ENCODE data around the gene MARCHF9.

Gene MARCHF9

DNA sequence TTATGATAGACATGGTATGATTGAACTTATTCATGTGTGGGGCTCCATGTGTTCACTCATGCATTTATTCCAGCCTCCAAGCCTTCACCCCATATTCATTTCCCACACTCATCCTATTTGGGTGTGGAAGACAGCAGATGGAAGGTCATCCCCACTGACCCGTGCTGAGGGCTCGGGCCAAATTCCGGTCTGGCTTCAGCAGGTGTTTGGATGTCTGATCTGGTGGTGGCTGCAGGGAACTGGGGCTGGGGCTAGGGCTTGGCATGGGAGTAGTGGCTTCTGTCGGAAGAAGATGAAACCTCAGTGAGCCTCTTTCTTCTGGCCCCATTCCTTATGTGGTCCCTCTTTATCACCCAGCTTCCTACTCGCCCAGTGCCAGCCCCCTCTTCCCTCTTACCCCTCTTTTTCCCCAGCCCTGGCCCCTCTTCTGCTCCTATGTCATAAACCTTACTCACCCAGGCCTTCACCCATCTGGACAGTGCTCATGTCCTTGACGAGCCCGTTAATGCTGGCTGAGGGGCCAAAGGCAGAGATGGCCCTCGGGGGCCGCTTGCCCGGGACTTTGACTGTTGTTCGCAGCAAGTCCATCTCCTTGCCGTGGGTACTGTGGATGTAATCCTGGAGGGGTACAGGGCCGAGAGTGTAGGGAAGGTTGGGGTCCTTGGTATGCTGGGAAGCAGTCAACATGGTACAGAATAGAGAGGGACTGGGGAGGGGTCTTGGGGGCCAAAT lies 24.4 kb upstream of the MARCHF9 start:
- Mint-ChIP-seq H3K4me1 (peaks cover 12% of the 10 kb centered on the region), H3K27me3 (no peaks in the 10 kb centered on the region), H3K4me3 (no peak overlapping the region), H3K9me3 (no peaks in the 10 kb centered on the region), H3K27ac (no peak overlapping the region), H3K36me3 (peaks cover 44% of the 10 kb centered on the region)
- DNase-seq (ENCODE audit: low spot score in 2 of 2) (no peak), ATAC-seq (ENCODE audit: low read depth) (no peak)

DNA sequence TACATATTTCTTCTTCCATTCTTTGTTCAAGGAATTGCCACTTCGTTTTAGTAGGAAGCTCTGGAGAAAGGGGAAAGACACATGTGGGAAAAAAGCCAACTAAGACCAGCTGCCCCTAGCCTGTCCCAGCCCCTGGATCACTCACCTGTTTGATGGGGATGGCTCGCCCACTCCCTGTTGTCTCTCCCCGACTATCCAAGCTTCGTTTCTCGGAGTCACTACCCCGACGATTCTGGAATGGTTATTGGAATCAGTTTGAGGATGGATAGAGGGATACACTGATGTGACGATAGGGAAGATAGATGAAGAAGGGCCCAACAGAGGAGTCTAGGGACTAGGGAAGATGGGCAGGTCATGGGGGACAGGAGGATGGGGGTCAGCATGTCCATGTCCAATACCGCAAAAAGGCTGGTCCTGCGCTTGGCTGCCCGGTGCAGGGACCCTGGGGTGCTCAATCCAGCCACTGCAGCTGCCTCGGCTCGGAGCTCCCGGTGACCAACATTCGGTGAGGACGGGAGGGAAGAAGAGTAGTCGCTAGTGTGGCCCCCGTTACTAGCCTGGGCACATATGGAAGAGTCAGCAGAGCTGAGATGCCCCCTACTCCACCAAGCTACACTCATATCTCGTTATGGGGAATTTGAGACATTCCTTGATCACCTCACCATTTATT lies 23.4 kb upstream of the MARCHF9 start:
- ATAC-seq (ENCODE audit: low read depth) (no peak), DNase-seq (ENCODE audit: low spot score in 2 of 2) (no peak)
- Mint-ChIP-seq H3K27me3 (no peaks in the 10 kb centered on the region), H3K4me1 (peaks cover 11% of the 10 kb centered on the region), H3K27ac (no peak overlapping the region), H3K4me3 (no peak overlapping the region), H3K9me3 (no peaks in the 10 kb centered on the region), H3K36me3 (peaks cover 42% of the 10 kb centered on the region)

DNA sequence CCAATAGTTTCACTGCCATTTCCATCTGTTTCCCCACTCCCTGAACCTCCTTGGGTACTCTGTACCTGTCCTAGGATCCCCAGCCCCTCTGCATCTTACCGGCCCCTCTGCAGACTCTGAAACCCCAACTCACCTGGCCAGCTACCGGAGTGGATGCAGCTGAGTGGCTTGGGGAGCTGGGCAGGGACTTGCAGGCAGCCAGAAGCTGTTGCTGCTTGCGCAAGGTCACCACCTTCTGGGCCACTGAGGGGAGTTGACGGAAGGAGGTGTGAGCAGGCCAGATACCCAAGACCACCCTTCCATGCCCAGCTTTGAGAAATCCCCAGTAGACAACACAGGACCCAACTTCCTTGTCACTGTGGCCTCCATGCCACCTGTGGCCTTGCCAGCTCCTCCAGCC lies 22.6 kb upstream of the MARCHF9 start:
- Mint-ChIP-seq H3K4me3 (no peak overlapping the region), H3K9me3 (no peaks in the 10 kb centered on the region), H3K27ac (no peak overlapping the region), H3K4me1 (peaks cover 12% of the 10 kb centered on the region), H3K27me3 (no peaks in the 10 kb centered on the region), H3K36me3 (peaks cover 43% of the 10 kb centered on the region)
- DNase-seq (ENCODE audit: low spot score in 2 of 2) (no peak), ATAC-seq (ENCODE audit: low read depth) (no peak)

DNA sequence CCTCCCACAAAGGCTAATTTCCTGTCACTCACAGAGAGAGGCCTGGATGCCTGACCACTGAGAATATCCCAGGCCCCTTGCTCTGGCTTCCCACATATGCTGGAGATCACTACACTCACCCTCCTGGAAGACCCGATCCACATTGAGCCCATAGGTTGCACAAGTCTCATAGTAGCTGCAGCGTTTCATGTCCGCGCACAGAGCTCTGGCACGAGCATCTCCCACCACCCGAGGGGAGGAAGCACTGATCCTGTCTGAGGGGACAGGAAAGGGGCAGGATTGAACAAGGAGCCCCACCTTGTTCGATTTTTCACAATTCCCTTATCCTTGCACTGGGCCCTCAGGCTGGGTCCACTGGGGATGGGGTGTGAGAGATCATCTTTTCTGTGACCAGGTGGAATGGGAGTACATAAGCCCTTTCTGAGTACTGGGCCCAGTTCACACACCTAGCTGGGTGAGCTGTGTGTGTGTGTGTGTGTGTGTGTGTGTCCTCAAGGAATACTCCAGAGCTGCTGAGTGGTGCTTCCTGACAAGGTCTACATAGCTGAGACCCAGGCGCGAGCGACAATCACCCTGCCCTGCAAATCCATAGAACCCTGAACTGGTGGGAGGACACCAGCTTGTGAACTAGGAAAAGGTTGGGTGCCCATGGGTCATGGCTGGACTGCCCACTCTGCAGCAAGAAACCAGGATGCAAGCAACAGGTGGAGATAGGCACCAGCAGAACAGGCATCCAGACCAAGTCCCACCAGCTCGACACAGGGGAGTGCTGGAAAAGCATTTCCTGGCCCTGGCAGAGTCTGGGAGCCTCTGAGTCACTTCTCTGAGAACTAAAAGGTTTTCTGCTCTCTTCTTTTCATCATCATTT lies 21.9 kb upstream of the MARCHF9 start:
- no peaks in the 10 kb centered on the region for H3K27me3 Mint-ChIP-seq
- peaks cover 40% of the 10 kb centered on the region for H3K36me3 Mint-ChIP-seq
- no peaks in the 10 kb centered on the region for H3K9me3 Mint-ChIP-seq
- H3K4me3 Mint-ChIP-seq, result no peak overlapping the region
- no peak overlapping the region for H3K27ac Mint-ChIP-seq
- H3K4me1 Mint-ChIP-seq, result peaks cover 12% of the 10 kb centered on the region
- ATAC-seq (ENCODE audit: low read depth) (no peak), DNase-seq (ENCODE audit: low spot score in 2 of 2) (no peak)

DNA sequence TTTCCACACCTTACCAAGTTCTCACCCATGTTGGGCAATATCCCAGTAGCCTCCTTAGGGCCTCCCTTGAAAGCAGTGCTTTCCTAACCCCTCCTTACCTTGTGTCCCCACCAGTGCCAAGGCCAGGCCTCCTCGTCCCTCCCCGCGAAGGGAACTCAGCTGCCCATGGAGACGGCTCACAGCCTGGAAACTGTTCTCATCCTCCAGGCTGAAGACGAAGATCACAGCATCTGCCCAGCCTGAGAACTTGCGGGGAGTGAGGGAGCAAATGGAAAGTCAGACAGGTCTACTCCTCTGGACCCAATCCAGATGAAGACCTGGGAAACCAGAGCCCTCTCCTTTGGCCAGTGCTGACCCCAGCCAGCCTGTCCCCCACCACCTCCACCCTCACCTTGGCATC lies 21.0 kb upstream of the MARCHF9 start:
- Mint-ChIP-seq H3K4me3 (no peak overlapping the region), H3K9me3 (no peaks in the 10 kb centered on the region), H3K36me3 (peaks cover 34% of the 10 kb centered on the region), H3K27ac (no peak overlapping the region), H3K4me1 (peaks cover 9% of the 10 kb centered on the region), H3K27me3 (no peaks in the 10 kb centered on the region)
- ATAC-seq (ENCODE audit: low read depth), result no peak
- DNase-seq (ENCODE audit: low spot score in 2 of 2), result no peak

DNA sequence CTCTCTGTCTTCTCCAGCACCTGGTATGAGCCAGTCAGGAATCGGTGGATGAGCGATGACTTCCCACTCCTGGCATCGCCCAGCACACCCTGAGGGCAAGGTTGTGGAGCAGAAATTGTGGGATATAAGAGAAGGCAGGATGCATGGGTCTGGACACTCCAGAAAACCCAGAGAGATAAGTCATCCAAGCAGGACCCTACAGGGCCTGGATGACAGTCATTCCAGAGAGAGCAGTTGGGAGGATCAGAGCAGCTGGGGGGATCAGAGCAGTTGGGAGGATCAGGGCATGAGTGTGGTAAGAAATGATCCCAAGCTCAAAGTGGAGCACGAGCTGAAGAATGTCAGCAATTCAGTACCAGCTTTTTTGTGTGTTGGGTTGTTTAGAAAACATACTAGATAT lies 20.3 kb upstream of the MARCHF9 start:
- no peak for ATAC-seq (ENCODE audit: low read depth)
- no peak overlapping the region for H3K4me3 Mint-ChIP-seq
- no peaks in the 10 kb centered on the region for H3K27me3 Mint-ChIP-seq
- no peak for DNase-seq (ENCODE audit: low spot score in 2 of 2)
- peaks cover 10% of the 10 kb centered on the region for H3K4me1 Mint-ChIP-seq
- H3K36me3 Mint-ChIP-seq, result peaks cover 34% of the 10 kb centered on the region
- H3K9me3 Mint-ChIP-seq, result no peaks in the 10 kb centered on the region
- H3K27ac Mint-ChIP-seq, result peak overlapping the region; percentile 15

DNA sequence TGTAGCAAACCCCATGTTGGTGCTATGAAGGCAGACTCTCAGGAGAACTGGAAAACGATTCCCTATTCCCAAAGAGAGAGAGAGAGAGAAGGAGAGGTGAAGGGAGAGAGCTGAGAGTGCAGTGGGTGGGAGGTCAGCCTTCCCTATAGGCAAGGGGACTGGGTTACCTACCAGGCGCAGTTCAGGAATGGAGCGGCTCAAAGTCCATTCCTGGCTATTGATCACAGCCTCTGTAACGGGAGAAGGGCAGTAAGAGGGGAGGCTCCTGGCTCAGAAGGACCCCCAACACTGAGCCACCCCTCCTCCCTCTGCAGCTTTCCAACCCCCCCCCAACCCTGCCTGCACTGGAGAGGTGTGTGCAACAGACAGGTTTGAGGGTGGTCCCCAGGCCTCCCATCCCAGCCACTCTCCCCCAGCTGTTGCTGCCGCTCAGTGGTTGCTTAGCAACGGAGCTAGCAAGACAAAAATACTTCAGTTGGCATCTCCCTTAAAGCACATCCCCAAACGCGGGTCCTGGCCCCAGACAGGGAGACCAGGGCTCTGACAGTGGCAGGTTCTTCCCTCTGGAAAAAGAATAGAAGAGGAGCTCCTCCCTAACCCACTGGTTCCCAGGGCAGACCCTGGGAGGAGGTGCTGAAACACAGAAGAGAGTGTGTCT lies 19.6 kb upstream of the MARCHF9 start:
- ATAC-seq (ENCODE audit: low read depth), result no peak
- Mint-ChIP-seq H3K4me3 (no peak overlapping the region), H3K4me1 (peaks cover 10% of the 10 kb centered on the region), H3K36me3 (peaks cover 32% of the 10 kb centered on the region), H3K27me3 (no peaks in the 10 kb centered on the region), H3K9me3 (no peaks in the 10 kb centered on the region), H3K27ac (no peak overlapping the region)
- no peak for DNase-seq (ENCODE audit: low spot score in 2 of 2)

DNA sequence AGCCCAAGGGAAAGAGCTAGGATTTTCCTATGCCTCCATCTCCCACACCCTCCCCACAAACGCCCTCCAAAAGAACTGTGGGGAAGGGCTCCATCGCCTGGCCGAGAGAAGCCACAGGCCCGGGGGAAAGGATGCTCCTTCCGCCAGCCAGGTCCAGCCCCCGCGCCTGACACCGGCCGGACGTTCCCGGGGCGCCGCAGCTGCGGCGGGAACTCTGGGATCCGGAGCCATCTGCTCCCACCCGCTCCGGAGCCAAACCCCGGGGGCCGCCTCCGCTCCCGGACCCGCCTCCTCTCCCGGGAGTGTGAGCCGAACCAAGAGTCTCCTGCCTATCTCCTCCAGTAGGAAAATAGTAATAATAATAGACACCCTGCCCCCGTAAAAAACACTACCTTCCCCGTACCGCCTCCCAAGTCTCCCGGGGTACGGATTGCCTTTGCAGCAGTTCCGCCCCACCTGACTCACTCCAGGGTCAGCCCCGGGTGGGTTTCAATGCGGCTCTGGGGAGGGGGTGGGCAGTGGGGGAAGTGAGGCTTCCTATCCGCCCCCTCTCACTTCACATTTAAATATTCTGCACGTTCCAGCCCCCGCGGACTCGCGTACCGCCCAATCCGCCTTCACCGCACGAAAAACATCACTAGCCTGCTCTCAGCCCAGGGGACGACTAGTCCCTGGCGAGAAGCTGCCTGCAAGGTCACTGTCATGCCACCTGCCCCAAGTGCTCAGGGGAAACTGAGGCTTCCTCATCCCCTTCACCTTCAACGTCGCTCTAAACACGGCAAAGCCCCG lies 18.8 kb upstream of the MARCHF9 start:
- H3K4me3 Mint-ChIP-seq, result no peak overlapping the region
- no peaks in the 10 kb centered on the region for H3K9me3 Mint-ChIP-seq
- no peaks in the 10 kb centered on the region for H3K27me3 Mint-ChIP-seq
- peaks cover 17% of the 10 kb centered on the region for H3K4me1 Mint-ChIP-seq
- H3K27ac Mint-ChIP-seq, result peak overlapping the region; percentile 57
- DNase-seq (ENCODE audit: low spot score in 2 of 2) (no peak), ATAC-seq (ENCODE audit: low read depth) (no peak)
- peaks cover 27% of the 10 kb centered on the region for H3K36me3 Mint-ChIP-seq

DNA sequence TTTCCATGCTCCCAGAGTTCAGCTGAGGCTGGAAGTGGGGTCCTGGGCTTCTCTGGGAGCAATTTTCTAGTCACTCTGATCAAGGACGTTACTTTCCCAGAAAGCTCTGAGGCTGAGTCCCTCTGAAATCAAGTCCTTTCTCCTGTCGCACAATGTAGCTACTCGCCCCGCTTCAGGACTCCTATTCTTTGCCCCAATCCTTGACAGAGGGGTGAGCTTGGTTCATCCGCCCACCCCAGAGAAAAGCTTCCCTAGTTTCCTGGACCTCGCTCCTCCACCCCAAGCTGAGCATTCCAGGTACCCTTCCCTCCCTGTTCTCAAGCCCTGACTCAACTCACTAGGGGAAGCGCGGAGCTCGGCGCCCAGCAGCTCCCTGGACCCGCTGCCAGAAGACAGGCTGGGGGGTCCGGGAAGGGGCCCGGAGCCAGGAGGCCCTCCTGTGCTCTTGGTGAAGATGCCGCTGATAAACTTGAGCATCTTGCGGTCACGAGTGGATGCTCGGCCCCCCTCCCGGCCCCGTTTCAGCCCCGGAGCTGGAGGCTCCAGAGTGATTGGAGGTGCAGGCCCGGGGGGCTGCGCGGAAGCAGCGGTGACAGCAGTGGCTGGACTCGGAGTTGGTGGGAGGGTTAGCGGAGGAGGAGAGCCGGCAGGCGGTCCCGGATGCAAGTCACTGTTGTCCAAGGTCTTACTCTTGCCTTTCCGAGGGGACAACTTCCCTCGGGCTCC lies 18.0 kb upstream of the MARCHF9 start:
- no peak for ATAC-seq (ENCODE audit: low read depth)
- DNase-seq (ENCODE audit: low spot score in 2 of 2), result no peak
- Mint-ChIP-seq H3K4me1 (peaks cover 24% of the 10 kb centered on the region), H3K27me3 (no peaks in the 10 kb centered on the region), H3K36me3 (peaks cover 21% of the 10 kb centered on the region), H3K27ac (peak overlapping the region; percentile 57), H3K4me3 (no peak overlapping the region), H3K9me3 (no peaks in the 10 kb centered on the region)

DNA sequence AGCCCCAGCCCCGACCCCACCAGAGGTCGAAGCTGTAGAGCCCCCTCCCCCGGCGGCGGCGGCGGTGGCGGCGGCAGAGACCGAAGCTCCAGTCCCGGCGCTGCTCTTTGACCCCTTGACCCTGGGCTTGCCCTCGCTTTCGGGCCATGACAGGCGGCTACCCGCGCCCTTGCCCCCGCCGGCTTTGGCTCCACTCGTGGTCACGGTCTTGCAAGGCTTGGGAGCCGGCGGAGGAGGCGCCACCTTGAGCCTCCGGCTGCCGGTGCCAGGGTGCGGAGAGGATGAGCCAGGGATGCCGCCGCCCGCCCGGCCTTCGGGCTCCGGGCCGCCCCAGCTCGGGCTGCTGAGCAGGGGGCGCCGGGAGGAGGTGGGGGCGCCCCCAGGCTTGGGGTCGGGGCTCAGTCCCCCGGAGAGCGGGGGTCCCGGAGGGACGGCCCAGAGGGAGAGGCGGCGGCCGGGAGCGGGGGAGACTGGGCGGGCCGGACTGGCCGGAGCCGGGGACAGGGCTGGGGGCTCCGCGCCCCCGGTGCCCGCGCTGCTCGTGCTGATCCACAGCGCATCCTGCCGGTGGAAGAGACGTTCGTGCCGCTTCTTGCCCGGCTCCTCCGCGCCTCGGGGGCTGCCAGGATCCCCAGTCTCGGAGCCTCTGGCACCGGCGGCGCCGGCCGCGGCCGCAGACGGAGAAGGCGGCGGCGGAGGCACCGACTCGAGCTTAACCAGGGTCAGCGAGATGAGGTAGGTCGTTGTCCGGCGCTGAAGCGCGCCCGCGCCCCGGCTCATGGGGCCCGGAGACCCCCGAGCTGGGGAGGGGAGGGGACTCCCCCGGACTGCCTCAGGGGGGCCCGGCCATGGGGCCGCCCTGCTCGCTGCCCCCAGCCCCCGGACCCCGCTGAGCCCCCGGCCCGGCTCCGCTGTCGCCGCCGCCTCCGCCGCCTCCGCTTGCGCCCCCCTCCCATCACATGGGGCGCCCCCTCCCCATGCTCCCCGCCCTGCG lies 17.1 kb upstream of the MARCHF9 start:
- DNase-seq (ENCODE audit: low spot score in 2 of 2), result no peak
- Mint-ChIP-seq H3K9me3 (no peaks in the 10 kb centered on the region), H3K4me1 (peaks cover 30% of the 10 kb centered on the region), H3K27me3 (no peaks in the 10 kb centered on the region), H3K27ac (no peak overlapping the region), H3K36me3 (peaks cover 18% of the 10 kb centered on the region), H3K4me3 (no peak overlapping the region)
- ATAC-seq (ENCODE audit: low read depth), result no peak

DNA sequence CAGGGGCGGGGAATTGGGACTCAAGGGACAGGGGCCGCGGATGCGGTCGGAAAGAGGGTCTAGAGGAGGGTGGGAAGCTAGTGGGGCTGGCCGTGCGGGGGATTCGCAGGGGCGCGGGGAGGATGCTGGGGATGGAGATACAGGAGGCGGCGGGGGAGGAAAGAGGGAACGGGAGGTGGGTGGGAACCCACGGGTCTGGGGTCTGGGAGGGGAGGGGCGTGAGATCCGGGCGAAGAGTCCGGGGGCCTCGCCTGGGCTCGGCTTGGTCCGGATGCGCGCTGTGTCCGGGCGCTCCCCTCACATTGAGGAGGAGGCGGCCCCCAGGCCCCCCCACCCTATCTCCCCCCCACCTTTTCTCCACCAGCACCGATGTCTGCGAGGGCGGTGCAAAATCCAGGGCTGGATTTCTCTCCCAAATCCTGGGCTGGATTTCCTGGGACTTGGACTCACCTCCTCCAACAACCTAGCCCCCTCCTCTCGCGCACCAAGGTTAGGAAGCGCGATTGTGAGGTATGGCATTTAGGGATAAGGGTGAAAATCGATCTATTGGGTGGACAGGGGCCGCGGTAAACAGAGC lies 16.2 kb upstream of the MARCHF9 start, which contains the start of gene AGAP2:
TSS of gene AGAP2 (minus strand) at position 82 of the 577 bp plus-strand sequence. CDS start 496 bp downstream, outside the sequence.
- DNase-seq (ENCODE audit: low spot score in 2 of 2) (no peak), ATAC-seq (ENCODE audit: low read depth) (no peak)
- Mint-ChIP-seq H3K27me3 (no peaks in the 10 kb centered on the region), H3K36me3 (peaks cover 13% of the 10 kb centered on the region), H3K9me3 (no peaks in the 10 kb centered on the region), H3K4me1 (peaks cover 33% of the 10 kb centered on the region), H3K4me3 (peak within 1 kb of the TSS; percentile 46), H3K27ac (peak within 1 kb of the TSS; percentile 60)

Measured in memory B cell (primary cell).